Stimulated activated CD8-positive, alpha-beta memory T cell treated with anti-CD3 and anti-CD28 coated beads, Interleukin-7, amount 100 ng/mL, for 1 hour (primary cell): ENCODE measurements around the gene CDKAL1.

Source experiments
- DNase-seq, 2 donors: peaks; one replicate each; pipeline ENCODE4 v3.0.0-alpha.2; 2020; ENCODE audit warnings: low read depth in 2 of 2

CDKAL1 gene

DNA sequence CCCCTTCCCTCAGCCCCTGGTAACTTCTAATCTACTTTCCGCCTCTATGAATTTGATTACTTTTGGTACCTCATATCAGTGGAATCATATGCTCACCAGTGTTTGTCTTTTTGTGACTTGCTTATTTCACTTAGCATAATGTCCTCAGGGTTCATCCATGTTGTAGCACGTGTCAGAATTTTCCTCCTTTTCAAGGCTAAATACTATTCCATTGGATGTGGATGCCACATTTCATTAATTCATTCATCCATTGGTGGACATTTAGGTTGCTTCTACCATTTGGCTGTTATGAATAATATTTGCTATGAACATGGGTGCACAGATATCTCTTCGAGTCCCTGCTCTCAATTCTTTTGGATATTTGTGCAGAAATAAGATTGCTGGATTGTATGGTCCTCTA is 670.7 kb downstream of the CDKAL1 start:
- DNase-seq: no peak

GRCh38 chr6:21208081-21208795 is 674.0 kb downstream of the CDKAL1 start:
- DNase-seq: no peak

DNA sequence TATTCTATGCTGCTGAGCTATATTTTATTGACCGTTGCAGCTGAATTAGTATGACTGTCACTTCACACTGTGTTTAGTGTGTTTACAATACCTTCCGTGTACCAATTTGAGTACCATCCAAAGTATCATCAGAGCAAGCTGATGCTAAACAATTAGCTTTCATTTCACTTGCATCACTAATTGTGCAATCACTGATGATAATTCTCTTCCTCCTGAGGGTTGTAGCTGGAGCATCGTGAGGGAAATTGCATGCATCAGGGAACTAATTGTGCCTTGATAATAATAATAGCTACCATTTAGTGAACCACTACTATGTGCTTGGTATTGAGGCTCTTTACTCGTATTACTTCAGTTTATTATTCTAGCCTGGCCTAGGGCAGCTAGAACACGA is 674.5 kb downstream of the CDKAL1 start:
- no peak for DNase-seq

DNA sequence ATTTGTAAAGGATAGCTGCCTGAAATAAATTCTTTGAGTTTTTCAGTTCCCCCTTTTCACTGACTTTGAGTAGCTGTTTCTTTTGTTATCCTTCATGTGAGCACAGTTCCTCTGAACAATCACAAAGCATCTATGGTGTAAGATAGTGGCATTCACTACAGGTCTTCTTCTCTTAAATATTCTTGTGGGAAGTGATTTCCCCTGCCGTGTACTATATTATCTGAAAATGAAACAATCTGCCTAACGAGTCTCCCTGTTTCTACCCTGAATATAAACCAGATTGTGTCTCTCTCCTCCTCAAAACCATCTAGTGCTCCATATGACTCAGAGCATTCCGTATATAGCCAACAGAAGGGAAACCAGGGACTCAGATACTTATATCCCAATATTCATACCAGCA is 679.2 kb downstream of the CDKAL1 start:
- no peak for DNase-seq

DNA sequence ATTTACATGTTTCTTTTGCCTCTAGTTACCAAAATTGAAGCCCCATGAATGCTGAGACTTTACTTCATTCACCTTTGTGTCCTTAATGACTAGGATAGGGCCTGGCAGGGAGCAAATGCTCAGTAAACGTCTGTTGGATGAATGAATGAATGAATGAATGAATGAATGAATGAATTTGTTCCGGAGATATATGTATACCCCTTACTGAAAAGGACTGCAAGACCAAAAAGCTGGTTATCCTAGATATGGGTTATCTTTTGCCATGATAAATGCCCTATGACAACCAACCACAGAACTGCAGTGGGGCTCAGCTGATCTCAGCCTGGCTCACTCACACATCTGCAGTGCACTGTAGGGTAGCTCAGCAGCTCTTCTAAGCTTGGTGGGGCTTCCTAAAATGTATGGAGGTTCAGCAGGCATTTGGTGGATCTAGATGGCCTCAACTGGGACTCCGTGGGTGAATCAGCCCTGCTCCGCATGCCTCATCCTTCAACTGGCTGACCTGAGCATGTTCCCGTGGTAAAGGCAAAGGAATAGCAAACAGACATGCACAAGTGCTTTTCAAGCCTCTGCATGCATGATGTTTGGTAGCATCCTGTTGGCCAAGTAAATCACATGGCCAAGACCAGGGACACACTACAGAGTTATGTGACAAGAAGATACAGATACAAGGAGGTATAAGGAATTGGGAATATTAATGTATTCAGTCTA is 680.6 kb downstream of the CDKAL1 start:
- no peak for DNase-seq

DNA sequence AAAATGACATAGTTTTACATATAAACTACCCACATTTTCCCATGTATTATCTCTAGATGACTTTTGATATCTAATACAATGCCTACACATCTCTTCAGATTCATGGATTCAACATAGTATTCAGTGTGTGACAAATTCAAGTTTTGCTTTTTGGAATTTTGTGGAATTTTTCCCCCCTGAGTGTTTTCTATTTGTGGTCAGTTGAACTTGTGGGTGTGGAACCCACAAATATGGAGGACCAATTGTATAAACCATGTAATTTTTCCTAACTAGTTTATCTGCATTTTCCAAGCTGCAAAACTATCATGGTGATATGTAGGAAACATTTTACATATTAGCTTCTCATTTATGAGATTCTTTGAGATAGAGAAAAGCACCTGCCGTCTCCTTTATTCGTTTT is 685.0 kb downstream of the CDKAL1 start:
- DNase-seq: no peak

DNA sequence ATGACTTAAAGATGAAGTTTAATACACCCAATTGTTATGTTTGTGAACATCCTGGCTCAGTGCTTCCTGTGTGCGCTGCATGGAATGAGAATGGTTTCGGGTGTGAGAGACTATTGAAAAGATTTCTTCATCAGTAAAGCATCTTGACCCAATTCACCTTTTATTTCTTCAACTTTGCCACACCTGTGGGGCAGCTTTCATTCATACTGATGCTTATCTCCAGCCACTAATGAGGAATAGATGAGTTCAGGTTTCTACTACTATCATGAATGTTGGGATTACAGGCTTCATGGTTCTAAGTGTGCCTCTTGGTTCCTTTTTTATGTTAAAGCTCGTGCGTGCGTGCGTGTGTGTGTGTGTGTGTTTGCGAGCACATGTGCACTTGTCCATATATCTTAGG is 685.6 kb downstream of the CDKAL1 start:
- no peak for DNase-seq

- no peak for DNase-seq
These were observed 686.2 kb downstream of the CDKAL1 start for GRCh38 chr6:21220271-21220987.

- DNase-seq: no peak
These were observed 688.4 kb downstream of the CDKAL1 start for GRCh38 chr6:21222656-21223055.

- no peak for DNase-seq
These were observed 691.7 kb downstream of the CDKAL1 start for GRCh38 chr6:21225912-21226311.

- no peak for DNase-seq
These were observed 693.2 kb downstream of the CDKAL1 start for GRCh38 chr6:21227486-21227885.

- DNase-seq: no peak
These were observed 694.2 kb downstream of the CDKAL1 start for GRCh38 chr6:21228411-21228810.

- no peak for DNase-seq
These were observed 694.7 kb downstream of the CDKAL1 start for GRCh38 chr6:21228876-21229460.

DNA sequence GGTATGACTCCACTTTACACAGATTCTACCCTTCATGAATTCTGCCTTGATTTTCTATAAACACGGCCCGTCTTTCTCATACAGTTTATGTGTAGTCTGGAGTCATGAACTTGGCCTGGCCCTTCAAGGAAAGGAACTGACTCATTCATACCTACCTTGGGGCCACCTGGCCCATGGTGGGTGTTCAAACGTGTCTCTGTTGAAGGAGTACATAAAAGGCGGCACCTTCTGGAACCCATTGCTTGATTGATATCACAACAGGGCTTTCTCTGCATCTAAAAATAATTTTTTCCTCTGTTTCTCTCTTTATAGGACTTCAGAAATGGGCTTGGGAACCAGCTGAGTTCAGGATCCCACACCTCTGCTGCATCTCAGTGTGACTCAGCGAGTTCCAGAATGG is 696.3 kb downstream of the CDKAL1 start:
- DNase-seq: no peak

DNA sequence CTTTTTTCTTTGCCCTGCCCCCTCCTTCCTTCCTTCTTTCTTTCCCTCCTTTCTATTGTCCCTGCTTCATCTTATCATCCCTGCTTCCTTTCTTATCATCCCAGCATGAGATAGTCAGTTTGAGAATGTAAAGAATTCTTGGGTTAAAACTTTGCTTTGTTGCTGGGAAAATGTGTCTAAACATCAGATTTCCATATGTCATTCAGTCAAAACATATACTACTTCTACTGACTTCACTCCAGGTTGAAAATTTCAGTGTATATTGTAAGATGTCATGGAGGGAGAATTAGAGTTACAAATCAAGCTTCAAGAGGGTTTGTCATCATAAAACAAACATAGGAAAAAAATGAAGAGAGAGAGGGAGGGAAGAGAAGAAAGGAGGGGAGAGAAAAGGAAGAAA is 700.9 kb downstream of the CDKAL1 start:
- DNase-seq: no peak

DNA sequence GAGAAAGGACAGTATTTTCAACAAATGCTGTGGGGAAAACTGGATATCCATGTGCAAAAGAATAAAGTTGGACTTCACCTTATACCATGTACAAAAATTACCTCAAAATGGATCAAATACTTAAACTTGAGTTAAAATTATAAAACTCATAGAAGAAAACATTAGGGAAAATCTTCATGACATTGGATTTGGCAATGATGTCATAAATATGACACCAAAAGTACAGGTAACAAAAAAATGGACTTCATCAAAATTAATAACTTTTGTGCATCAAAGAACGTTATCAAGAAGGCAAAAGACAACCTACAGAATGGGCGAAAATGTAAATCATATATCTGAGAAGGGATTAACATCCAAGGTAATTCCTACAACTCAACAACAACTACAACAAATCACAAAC is 704.0 kb downstream of the CDKAL1 start:
- no peak for DNase-seq

DNA sequence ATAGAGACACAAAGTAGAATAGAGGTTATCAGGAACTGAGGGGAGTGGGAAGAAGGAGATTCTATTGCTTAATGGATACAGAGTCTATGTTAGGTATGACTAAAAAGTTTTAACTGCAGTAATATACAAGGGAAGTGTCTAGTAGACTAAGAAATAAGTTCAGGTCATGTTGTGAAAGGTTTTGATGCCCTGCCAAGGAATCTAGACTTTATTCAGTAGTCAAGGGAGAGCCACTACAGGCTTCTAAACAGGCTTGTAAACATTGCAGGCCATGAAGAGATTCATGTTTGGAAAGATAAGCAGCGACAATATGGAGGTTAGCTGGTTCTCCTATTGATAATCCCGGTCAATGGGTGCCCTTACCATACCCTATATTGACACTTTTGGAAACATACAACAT is 706.5 kb downstream of the CDKAL1 start:
- DNase-seq: no peak

DNA sequence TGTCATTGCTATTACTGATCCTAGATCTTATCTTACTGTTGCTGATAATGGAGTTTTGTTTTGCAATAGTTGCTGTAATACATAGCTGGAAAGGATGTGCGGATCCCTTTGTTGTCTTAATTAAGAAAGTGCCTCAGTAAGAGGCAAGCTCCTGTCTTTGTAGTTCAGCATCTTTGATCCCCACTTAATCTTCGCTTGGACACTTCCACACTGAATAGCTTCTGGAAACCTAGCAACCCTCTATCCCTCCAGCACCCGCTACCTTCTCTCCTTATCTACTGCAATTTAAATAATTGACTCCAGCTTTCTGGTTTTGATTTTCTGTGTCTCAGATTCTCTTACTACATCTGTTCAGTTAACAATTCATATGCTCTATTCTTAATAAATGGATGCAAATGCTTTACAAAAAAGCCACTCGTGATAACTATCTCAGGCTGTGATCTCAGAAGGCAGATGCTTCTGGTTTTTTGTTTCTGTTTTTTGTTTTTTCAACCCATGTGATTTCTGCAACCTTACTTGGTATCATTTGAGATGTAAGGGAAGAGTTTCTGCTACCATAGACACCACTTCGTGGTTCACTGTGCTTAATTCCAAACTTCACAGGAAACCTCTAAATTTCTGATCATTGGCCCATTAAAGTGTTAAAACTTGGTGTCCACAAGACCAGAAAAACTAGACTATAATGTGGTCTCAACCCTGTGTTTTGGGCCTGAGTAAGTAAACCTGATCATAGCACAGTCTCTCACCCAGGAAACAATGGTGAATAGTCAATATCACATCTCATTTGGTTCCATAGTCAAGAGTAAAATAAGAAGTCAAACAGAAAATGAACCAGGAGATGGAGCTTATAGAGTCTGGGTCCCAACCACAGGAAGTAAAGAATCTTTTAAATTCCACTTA is 707.2 kb downstream of the CDKAL1 start:
- no peak for DNase-seq

- no peak for DNase-seq
These were observed 710.7 kb downstream of the CDKAL1 start for GRCh38 chr6:21244897-21245470.

GRCh38 chr6:21245488-21245887 is 711.2 kb downstream of the CDKAL1 start:
- DNase-seq: no peak

GRCh38 chr6:21246075-21246474 is 711.8 kb downstream of the CDKAL1 start:
- no peak for DNase-seq
